Progenitor cell of endocrine pancreas (in vitro differentiated cells): ENCODE results near the gene IL10. TPM values are rescaled to one million over a fixed set of nuclear protein-coding genes. Genes with fewer than 3 reads are reported as not detected.

ENCODE experiments used
- DNase-seq: peaks from one replicate; pipeline ENCODE4 v3.0.0; 2021; ENCODE audit warnings: low spot score; ENCODE audit not compliant: unreplicated experiment
- H3K27ac Mint-ChIP-seq: 2 replicates; pipeline ENCODE4 v1.8.0; 2021; ENCODE audit warnings: mild to moderate bottlenecking, moderate library complexity, mixed read lengths
- H3K27me3 Mint-ChIP-seq: 2 replicates; pipeline ENCODE4 v1.8.0; 2021; ENCODE audit warnings: mixed read lengths
- H3K36me3 Mint-ChIP-seq: 2 replicates; pipeline ENCODE4 v1.8.0; 2022; ENCODE audit warnings: mixed read lengths; ENCODE audit not compliant: insufficient read depth
- H3K4me1 Mint-ChIP-seq: 2 replicates; pipeline ENCODE4 v1.8.0; 2021; ENCODE audit warnings: low read depth, mixed read lengths
- H3K4me3 Mint-ChIP-seq: 2 replicates; pipeline ENCODE4 v1.8.0; 2021; ENCODE audit warnings: low read depth, mild to moderate bottlenecking, moderate library complexity, mixed read lengths
- H3K9me3 Mint-ChIP-seq: 2 replicates; pipeline ENCODE4 v1.8.0; 2021; ENCODE audit warnings: low read depth, mixed read lengths
- total RNA-seq: library from RNA; stranded (reverse); gene quantifications from 2 replicates; pipeline ENCODE4 v1.2.1, GENCODE V29; 2021
- TF ChIP-seq, protein P1 (sequence below): fragments of 200-600 bp; sonication (generic); IDR thresholded peaks from one replicate; pipeline ENCODE4 v1.5.0; 2021; ENCODE audit warnings: antibody characterized with exemption, mild to moderate bottlenecking; ENCODE audit not compliant: unreplicated experiment

The IL10 gene
- total RNA-seq, 1 donor from 2014 or later = not detected

DNA sequence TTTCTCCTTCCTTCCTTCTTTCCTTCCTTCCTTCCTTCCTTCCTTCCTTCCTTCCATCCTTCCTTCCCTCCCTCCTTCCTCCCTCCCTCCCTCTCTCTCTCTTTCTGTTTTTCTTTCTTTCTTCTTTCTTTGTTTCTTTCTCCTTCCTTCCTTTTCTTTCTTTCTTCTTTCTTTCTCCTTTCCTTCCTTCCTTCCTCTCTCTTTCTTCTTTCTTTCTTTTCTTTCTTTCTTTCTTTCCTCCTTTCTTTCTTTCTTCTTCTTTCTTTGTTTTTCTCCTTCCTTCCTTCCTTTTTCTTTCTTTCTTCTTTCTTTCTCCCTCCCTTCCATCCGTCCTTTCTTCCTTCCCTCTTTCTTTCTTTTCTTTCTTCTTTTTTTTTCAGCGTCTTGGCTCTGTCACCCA, 19.8 kb downstream of the IL10 start:
- Mint-ChIP-seq H3K27ac (no peak overlapping the region), H3K4me1 (no peaks in the 10 kb centered on the region), H3K9me3 (no peaks in the 10 kb centered on the region), H3K4me3 (no peak overlapping the region), H3K27me3 (peaks cover 29% of the 10 kb centered on the region), H3K36me3 (no peaks in the 10 kb centered on the region)
- DNase-seq = no peak
- TF ChIP-seq, protein P1, sequence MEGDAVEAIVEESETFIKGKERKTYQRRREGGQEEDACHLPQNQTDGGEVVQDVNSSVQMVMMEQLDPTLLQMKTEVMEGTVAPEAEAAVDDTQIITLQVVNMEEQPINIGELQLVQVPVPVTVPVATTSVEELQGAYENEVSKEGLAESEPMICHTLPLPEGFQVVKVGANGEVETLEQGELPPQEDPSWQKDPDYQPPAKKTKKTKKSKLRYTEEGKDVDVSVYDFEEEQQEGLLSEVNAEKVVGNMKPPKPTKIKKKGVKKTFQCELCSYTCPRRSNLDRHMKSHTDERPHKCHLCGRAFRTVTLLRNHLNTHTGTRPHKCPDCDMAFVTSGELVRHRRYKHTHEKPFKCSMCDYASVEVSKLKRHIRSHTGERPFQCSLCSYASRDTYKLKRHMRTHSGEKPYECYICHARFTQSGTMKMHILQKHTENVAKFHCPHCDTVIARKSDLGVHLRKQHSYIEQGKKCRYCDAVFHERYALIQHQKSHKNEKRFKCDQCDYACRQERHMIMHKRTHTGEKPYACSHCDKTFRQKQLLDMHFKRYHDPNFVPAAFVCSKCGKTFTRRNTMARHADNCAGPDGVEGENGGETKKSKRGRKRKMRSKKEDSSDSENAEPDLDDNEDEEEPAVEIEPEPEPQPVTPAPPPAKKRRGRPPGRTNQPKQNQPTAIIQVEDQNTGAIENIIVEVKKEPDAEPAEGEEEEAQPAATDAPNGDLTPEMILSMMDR = no peak

DNA sequence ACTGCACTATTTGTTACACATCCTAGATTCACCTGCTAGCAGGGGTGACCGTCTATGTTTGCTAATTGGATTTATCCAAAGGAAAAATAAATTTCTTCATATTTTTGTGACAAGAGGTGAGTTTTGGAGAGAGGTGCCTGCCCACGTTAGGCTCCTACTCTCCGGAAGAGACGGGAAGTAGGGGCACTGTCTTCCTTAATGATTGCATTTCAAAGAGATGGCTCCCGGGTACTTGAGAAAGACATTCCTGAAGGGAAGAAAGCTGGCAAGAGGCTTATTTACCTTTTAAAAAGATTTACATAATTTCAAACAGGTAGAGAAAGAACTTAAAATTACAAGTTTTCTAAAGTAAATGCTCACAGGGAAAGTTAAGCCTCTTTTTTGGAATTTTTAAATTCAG, 20.4 kb downstream of the IL10 start:
- Mint-ChIP-seq H3K27me3 (peaks cover 29% of the 10 kb centered on the region), H3K36me3 (no peaks in the 10 kb centered on the region), H3K27ac (no peak overlapping the region), H3K9me3 (no peaks in the 10 kb centered on the region), H3K4me3 (no peak overlapping the region), H3K4me1 (no peaks in the 10 kb centered on the region)
- DNase-seq = no peak
- TF ChIP-seq, protein P1 = no peak

DNA sequence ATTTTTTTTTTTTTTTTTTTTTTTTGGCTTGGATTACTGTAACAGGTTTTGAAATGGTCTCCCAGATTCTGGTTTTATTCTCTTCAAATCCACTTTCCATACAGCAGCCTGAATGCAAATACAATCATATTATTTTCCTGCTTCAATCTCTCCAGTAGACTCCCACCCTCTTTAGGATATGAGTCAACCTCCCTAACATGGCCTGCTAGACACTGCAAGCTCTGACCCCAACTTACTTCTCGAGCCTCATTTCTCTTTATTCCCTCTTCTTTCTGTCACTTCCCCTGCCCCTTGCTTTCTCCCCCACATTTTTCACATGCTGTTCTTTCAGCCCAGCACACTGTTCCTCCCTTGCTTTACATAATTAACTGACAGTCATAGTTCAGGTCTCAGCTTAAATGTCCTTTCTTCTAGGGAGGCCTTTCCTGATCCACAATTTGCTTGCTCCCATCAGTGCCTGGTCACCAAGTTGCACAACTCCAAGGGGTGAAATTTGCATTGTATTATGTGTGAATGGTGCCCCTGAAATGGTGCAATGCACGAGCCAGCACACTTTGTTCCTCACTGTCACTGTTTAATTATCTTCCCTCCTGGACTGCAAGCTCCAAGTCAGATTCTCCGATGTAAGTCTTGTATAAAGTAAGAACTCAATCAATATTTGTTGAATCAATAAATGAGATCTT, 23.8 kb downstream of the IL10 start:
- no peaks in the 10 kb centered on the region for H3K9me3 Mint-ChIP-seq
- no peak overlapping the region for H3K4me3 Mint-ChIP-seq
- DNase-seq = no peak
- H3K4me1 Mint-ChIP-seq = no peaks in the 10 kb centered on the region
- TF ChIP-seq, protein P1 = no peak
- no peaks in the 10 kb centered on the region for H3K36me3 Mint-ChIP-seq
- H3K27me3 Mint-ChIP-seq = peaks cover 25% of the 10 kb centered on the region
- no peak overlapping the region for H3K27ac Mint-ChIP-seq

DNA sequence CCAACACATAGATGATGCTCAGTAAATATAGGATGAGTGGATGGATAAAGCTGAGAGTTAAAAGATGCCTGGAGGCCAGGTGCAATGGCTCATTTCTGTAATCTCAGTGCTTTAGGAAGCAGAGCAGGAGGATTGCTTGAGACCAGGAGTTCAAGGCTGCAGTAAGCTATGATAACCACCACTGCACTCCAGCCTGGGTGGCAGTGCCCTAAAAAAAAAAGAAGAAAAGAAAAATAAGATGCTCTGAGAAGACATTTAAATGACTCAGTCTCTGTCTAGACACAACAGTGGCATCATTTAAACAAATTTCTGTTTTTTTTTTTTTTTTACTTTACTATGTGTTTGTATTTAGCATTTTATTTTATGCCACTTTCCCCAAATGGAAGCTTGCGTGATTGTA, 27.0 kb downstream of the IL10 start:
- no peak overlapping the region for H3K4me3 Mint-ChIP-seq
- no peak for DNase-seq
- H3K27ac Mint-ChIP-seq = no peak overlapping the region
- H3K36me3 Mint-ChIP-seq = no peaks in the 10 kb centered on the region
- no peaks in the 10 kb centered on the region for H3K9me3 Mint-ChIP-seq
- H3K27me3 Mint-ChIP-seq = peaks cover 16% of the 10 kb centered on the region
- H3K4me1 Mint-ChIP-seq = no peaks in the 10 kb centered on the region
- TF ChIP-seq, protein P1 = no peak

DNA sequence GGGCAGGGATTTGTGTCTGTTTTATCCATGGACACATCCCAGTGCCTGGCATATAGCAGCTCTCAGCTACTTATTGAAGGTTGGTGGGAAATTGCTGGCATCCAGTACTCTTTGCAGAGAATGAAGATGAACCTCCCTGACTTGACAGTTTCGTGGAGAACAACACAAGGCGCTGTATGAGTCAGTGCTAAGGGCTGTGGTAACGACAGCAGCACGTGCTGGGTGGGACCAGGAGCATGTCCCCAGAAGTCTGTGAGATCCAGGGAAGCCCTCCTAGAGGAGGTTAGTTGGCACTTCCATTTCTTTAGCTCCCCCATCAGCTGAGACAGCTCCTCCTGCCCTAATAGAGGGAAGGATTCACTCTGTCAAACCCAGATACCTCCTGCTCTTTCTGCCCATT, 27.6 kb downstream of the IL10 start:
- Mint-ChIP-seq H3K4me3 (no peak overlapping the region), H3K27me3 (peaks cover 11% of the 10 kb centered on the region), H3K4me1 (no peaks in the 10 kb centered on the region), H3K27ac (no peak overlapping the region), H3K36me3 (no peaks in the 10 kb centered on the region), H3K9me3 (no peaks in the 10 kb centered on the region)
- DNase-seq = no peak
- TF ChIP-seq, protein P1 = no peak
